NCI-H748 (cell line): ENCODE measurements around the gene SOCS6.
"Not testable (repeated sequence)": the region's sequence is repeated elsewhere in the genome, so short reads cannot be mapped to it uniquely, and the experiment has no call there.

Experiments
- DNase-seq: peaks from one replicate; lab custom pipeline; 2025; ENCODE audit not compliant: unreplicated experiment; lab: John Stamatoyannopoulos, UW

Gene SOCS6

GRCh38 chr18:70354771-70355170 is 65.9 kb downstream of the SOCS6 start:
- no peak for DNase-seq

GRCh38 chr18:70355620-70356385 is 67.0 kb downstream of the SOCS6 start:
- peak; percentile 52 for DNase-seq

GRCh38 chr18:70358105-70358406 is 69.2 kb downstream of the SOCS6 start:
- not testable (repeated sequence) for DNase-seq

GRCh38 chr18:70359071-70359470 is 70.2 kb downstream of the SOCS6 start:
- DNase-seq: no peak

GRCh38 chr18:70362258-70362657 is 73.4 kb downstream of the SOCS6 start:
- no peak for DNase-seq

- DNase-seq: no peak
Measured at GRCh38 chr18:70363861-70364260, 75.0 kb downstream of the SOCS6 start.

- no peak for DNase-seq
Measured at GRCh38 chr18:70365361-70365760, 76.5 kb downstream of the SOCS6 start.

- no peak for DNase-seq
Measured at GRCh38 chr18:70366174-70366573, 77.3 kb downstream of the SOCS6 start.

GRCh38 chr18:70366670-70367069 is 77.8 kb downstream of the SOCS6 start:
- no peak for DNase-seq

- not testable (repeated sequence) for DNase-seq
Measured at GRCh38 chr18:70367344-70367743, 78.5 kb downstream of the SOCS6 start.

GRCh38 chr18:70368903-70369302 is 80.1 kb downstream of the SOCS6 start:
- DNase-seq: no peak

- no peak for DNase-seq
Measured at GRCh38 chr18:70370762-70371733, 82.2 kb downstream of the SOCS6 start.

- no peak for DNase-seq
Measured at GRCh38 chr18:70371908-70372307, 83.1 kb downstream of the SOCS6 start.

GRCh38 chr18:70372450-70373041 is 83.7 kb downstream of the SOCS6 start:
- no peak for DNase-seq

- DNase-seq: no peak
Measured at GRCh38 chr18:70373042-70373519, 84.2 kb downstream of the SOCS6 start.

GRCh38 chr18:70374154-70374553 is 85.3 kb downstream of the SOCS6 start:
- no peak for DNase-seq

GRCh38 chr18:70376137-70376913 is 87.5 kb downstream of the SOCS6 start:
- DNase-seq: no peak

GRCh38 chr18:70376914-70377258 is 88.0 kb downstream of the SOCS6 start:
- DNase-seq: no peak

- no peak for DNase-seq
Measured at GRCh38 chr18:70377317-70377799, 88.5 kb downstream of the SOCS6 start.

- DNase-seq: no peak
Measured at GRCh38 chr18:70377857-70378701, 89.2 kb downstream of the SOCS6 start.
